GM12878 (cell line): ENCODE data around the gene CCDC117. TPM values are rescaled to one million over a fixed set of nuclear protein-coding genes. Genes with fewer than 3 reads are reported as not detected.

Source experiments
- ATAC-seq: fragments of 200-7000 bp; cut with Tn5 transposase; 3 replicates; pipeline ENCODE4 v1.9.1; 2020; ENCODE audit warnings: mild to moderate bottlenecking, moderate library complexity
- BruUV-seq: library from RNA; stranded (reverse); fragments of 400-500 nt; replicated peaks from 2 replicates; lab custom pipeline; 2021; lab: Mats Ljungman, UMichigan
- CTCF ChIA-PET: fragments of 300-600 bp; sonication (Branson Sonifier 250); formaldehyde crosslinking; extraction: SDS; loops from one replicate; lab custom pipeline; 2021; ENCODE audit warnings: inconsistent platforms; lab: Yijun Ruan, JAX
- POLR2A ChIA-PET: fragments of 350-600 bp; formaldehyde crosslinking; extraction: SDS; loops from one replicate; lab custom pipeline; 2021; ENCODE audit warnings: inconsistent platforms; lab: Charles Lee
- RAD21 ChIA-PET: fragments of 300-600 bp; sonication (Branson Sonifier 250); formaldehyde crosslinking; loops from one replicate; lab custom pipeline; 2023; ENCODE audit warnings: antibody characterized with exemption; ENCODE audit not compliant: unreplicated experiment; lab: Charles Lee
- SMC1A ChIA-PET: fragments of 300-600 bp; sonication (Branson Sonifier 250); formaldehyde crosslinking; loops from one replicate; lab custom pipeline; 2023; ENCODE audit not compliant: unreplicated experiment, uncharacterized antibody; lab: Charles Lee
- DNase-seq: peaks from one replicate; pipeline ENCODE4 v3.0.0-alpha.2; 2011; ENCODE audit warnings: low read depth, low spot score
- FAIRE-seq: peaks from 3 replicates; lab custom pipeline; 2011; peaks lifted over from hg19 to GRCh38; lab: Jason Lieb, UNC
- H2AFZ ChIP-seq: 2 replicates; pipeline ENCODE4 v1.6.0; 2011; ENCODE audit warnings: low read depth, low read length, control low read depth; ENCODE audit not compliant: control insufficient read depth
- H3K27ac ChIP-seq: 2 replicates; pipeline ENCODE4 v1.5.1; 2011; ENCODE audit warnings: control low read depth; ENCODE audit not compliant: control insufficient read depth, insufficient read depth
- H3K27me3 ChIP-seq, 2 experiments: replicated peaks in 1 of 2; 2 replicates each; pipeline versions ENCODE4 v1.6.0 to v1.6.1; 2011; ENCODE audit warnings: low read length in 1 of 2; ENCODE audit not compliant: control insufficient read depth in 2 of 2, insufficient read depth in 2 of 2
- H3K36me3 ChIP-seq, 2 experiments: 2 replicates each; pipeline ENCODE4 v1.5.1; 2011; ENCODE audit warnings: low read length in 1 of 2; ENCODE audit not compliant: control insufficient read depth in 2 of 2, insufficient read depth in 2 of 2
- H3K4me1 ChIP-seq: 2 replicates; pipeline ENCODE4 v1.6.1; 2011; ENCODE audit warnings: mild to moderate bottlenecking, low read length, moderate library complexity, mixed read lengths; ENCODE audit not compliant: control insufficient read depth, insufficient read depth
- H3K4me2 ChIP-seq: 2 replicates; pipeline ENCODE4 v1.6.0; 2011; ENCODE audit warnings: control low read depth; ENCODE audit not compliant: control insufficient read depth, insufficient read depth
- H3K4me3 ChIP-seq: fragments of 200-600 bp; sonication (generic); 2 replicates; pipeline ENCODE4 v1.5.1; 2016
- H3K79me2 ChIP-seq: 2 replicates; pipeline ENCODE4 v1.6.0; 2011; ENCODE audit warnings: low read length; ENCODE audit not compliant: control insufficient read depth, insufficient read depth
- H3K9ac ChIP-seq: 2 replicates; pipeline ENCODE4 v1.8.0; 2011; ENCODE audit warnings: low read length, control low read depth, mixed read lengths; ENCODE audit not compliant: control insufficient read depth, insufficient read depth
- H3K9me3 ChIP-seq: replicated peaks from 3 replicates; pipeline ENCODE4 v1.5.1; 2011; ENCODE audit warnings: mild to moderate bottlenecking, low read length; ENCODE audit not compliant: control insufficient read depth, insufficient read depth
- H4K20me1 ChIP-seq: 2 replicates; pipeline ENCODE4 v1.6.0; 2011; ENCODE audit not compliant: control insufficient read depth, insufficient read depth
- BCL3 ChIP-seq: IDR thresholded peaks from 2 replicates; pipeline ENCODE4 v1.6.1; 2011; ENCODE audit warnings: borderline replicate concordance, low read depth, mild to moderate bottlenecking, moderate library complexity, low read length; ENCODE audit not compliant: insufficient read depth, poor library complexity, severe bottlenecking
- CTCF ChIP-seq, 3 experiments: IDR thresholded peaks in 2 of 3; conservative IDR thresholded peaks in 1 of 3; 2 replicates each; pipeline ENCODE4 v1.5.1; 2011; ENCODE audit warnings: low read depth in 3 of 3, low read length in 3 of 3, mild to moderate bottlenecking in 3 of 3, control low read depth in 2 of 3, moderate library complexity in 2 of 3, inconsistent platforms in 1 of 3, mixed read lengths in 1 of 3; ENCODE audit not compliant: control insufficient read depth in 2 of 3, insufficient read depth in 1 of 3; ENCODE audit errors: extremely low read depth in 1 of 3
- ELK1 ChIP-seq: IDR thresholded peaks from 2 replicates; pipeline ENCODE4 v1.6.1; 2012; ENCODE audit warnings: low read depth, low read length, improper control_type of control experiment
- ESRRA ChIP-seq: IDR thresholded peaks from 2 replicates; pipeline ENCODE4 v1.6.1; 2012; ENCODE audit warnings: mild to moderate bottlenecking, low read length, improper control_type of control experiment
- MEF2B ChIP-seq: fragments of 450-650 bp; IDR thresholded peaks from 2 replicates; pipeline ENCODE4 v1.6.1; 2018; ENCODE audit warnings: mild to moderate bottlenecking, moderate library complexity; ENCODE audit not compliant: partially characterized antibody, poor library complexity, severe bottlenecking
- MYC ChIP-seq: IDR thresholded peaks from 2 replicates; pipeline ENCODE4 v1.6.1; 2011; ENCODE audit warnings: mild to moderate bottlenecking, low read length, moderate library complexity, inconsistent platforms; ENCODE audit not compliant: insufficient read depth, insufficient replicate concordance, insufficient read length, severe bottlenecking
- NRF1 ChIP-seq: conservative IDR thresholded peaks from 2 replicates; pipeline ENCODE4 v1.6.1; 2011; ENCODE audit warnings: mild to moderate bottlenecking, low read depth, low read length, improper control_type of control experiment
- POU2F2 ChIP-seq: IDR thresholded peaks from 3 replicates; pipeline ENCODE4 v1.6.1; 2011; ENCODE audit warnings: low read depth, mild to moderate bottlenecking, low read length, borderline replicate concordance
- RAD21 ChIP-seq: IDR thresholded peaks from 2 replicates; pipeline ENCODE4 v1.6.1; 2011; ENCODE audit warnings: mild to moderate bottlenecking, low read depth, low read length, moderate library complexity; ENCODE audit not compliant: insufficient read depth
- SIN3A ChIP-seq: IDR thresholded peaks from 2 replicates; pipeline ENCODE4 v1.6.1; 2012; ENCODE audit warnings: low read depth, low read length, improper control_type of control experiment
- SMARCA5 ChIP-seq: fragments of 450-650 bp; IDR thresholded peaks from 2 replicates; pipeline ENCODE4 v1.6.1; 2017; ENCODE audit warnings: mild to moderate bottlenecking
- SREBF2 ChIP-seq: IDR thresholded peaks from 2 replicates; pipeline ENCODE4 v1.6.1; 2012; ENCODE audit warnings: mild to moderate bottlenecking, low read length
- SRF ChIP-seq, 2 experiments: IDR thresholded peaks; 2 replicates each; pipeline ENCODE4 v1.6.1; 2011; ENCODE audit warnings: low read depth in 2 of 2, low read length in 2 of 2, mild to moderate bottlenecking in 1 of 2, moderate library complexity in 1 of 2
- STAT3 ChIP-seq: IDR thresholded peaks from 2 replicates; pipeline ENCODE4 v1.6.1; 2011; ENCODE audit warnings: low read depth, low read length, improper control_type of control experiment
- SUPT20H ChIP-seq: IDR thresholded peaks from 2 replicates; pipeline ENCODE4 v1.6.1; 2011; ENCODE audit warnings: low read depth, mild to moderate bottlenecking, low read length, moderate library complexity, borderline replicate concordance; ENCODE audit not compliant: control insufficient read depth
- SUZ12 ChIP-seq: fragments of 200-600 bp; sonication (generic); IDR thresholded peaks from one replicate; pipeline ENCODE4 v1.6.1; 2018; ENCODE audit warnings: antibody characterized with exemption, mild to moderate bottlenecking; ENCODE audit not compliant: unreplicated experiment
- TCF7 ChIP-seq: IDR thresholded peaks from 2 replicates; pipeline ENCODE4 v1.6.1; 2014; ENCODE audit warnings: antibody characterized with exemption, borderline replicate concordance
- YY1 ChIP-seq: IDR thresholded peaks from 2 replicates; pipeline ENCODE4 v1.6.1; 2011; ENCODE audit warnings: low read depth, mild to moderate bottlenecking, low read length
- WGBS: methylation state at CpG from one replicate; pipeline ENCODE4 v1.1.6; 2016; ENCODE audit warnings: low lambda C conversion rate; ENCODE audit not compliant: insufficient replicate concordance, insufficient coverage; ENCODE audit errors: missing lambda C conversion rate; 5-methylcytosine and 5-hydroxymethylcytosine counted together
- in situ Hi-C: fragments of 300-500 bp; cut with MboI; formaldehyde crosslinking; loops from 9 replicates; pipeline ENCODE4 v1.14.3; 2018; ENCODE audit warnings: mixed read lengths
- intact Hi-C: fragments of 100-400 bp; cut with micrococcal nuclease; formaldehyde crosslinking; loops from one replicate; pipeline ENCODE4 v1.14.2; 2022; ENCODE audit not compliant: unreplicated experiment
- polyA plus RNA-seq, 11 experiments: library from polyadenylated mRNA; depleted of rRNA in 4 of 11; unstranded in 6 of 11; stranded (reverse) in 5 of 11; fragments of >200 nt; fragmentation: Nextera tagmentation in 4 of 11; fragmentation: Illumina TruSeq in 1 of 11; extraction: Ambion mirVana in 4 of 11; extraction: Trizol in 1 of 11; gene quantifications; 1 replicate in 1 of 11; 2 replicates in 10 of 11; pipeline versions ENCODE4 v1.2.1 to v1.2.3, GENCODE V29; 2011 to 2016; ENCODE audit warnings: inconsistent platforms in 2 of 11, missing spikeins in 2 of 11, low read depth in 1 of 11
- total RNA-seq, 4 experiments: library from RNA; depleted of rRNA in 3 of 4; stranded (reverse); fragments of >200 nt in 3 of 4; fragmentation: Illumina TruSeq in 1 of 4; extraction: Trizol in 1 of 4; gene quantifications; 2 replicates each; pipeline versions ENCODE4 v1.2.1 to v1.2.3, GENCODE V29; 2013 to 2021

CCDC117 gene
- total and polyA plus RNA-seq, 10 of the 15 experiments (the other 5 are each of a cell fraction or from before 2014, with no cell fraction given), result 6.3 to 32.2 (median 20.6) TPM

GRCh38 chr22:28743852-28744251, 28.6 kb upstream of the CCDC117 start:
- no TSS peak for BruUV-seq

More at GRCh38 chr22:28743852-28744251, 28.6 kb upstream of the CCDC117 start:
- no peak overlapping the region for H3K4me3 ChIP-seq
- peaks cover 20% of the 10 kb centered on the region for H3K79me2 ChIP-seq
- no peak for FAIRE-seq
- ChIA-PET POLR2A (interaction anchor here (0.5 to 1.7 kb wide), 5 partner anchors 13 to 484 kb away, joined by 3 to 4 read pairs (median 4); no protein-coding TSS in a partner anchor), CTCF (interaction anchor here (0.9 to 1.6 kb wide), 3 partner anchors 31 to 297 kb away, joined by 3 read pairs; no protein-coding TSS in a partner anchor), RAD21 (interaction anchor here (1.0 to 1.4 kb wide), 3 partner anchors 41 to 51 kb away, joined by 3 read pairs; no protein-coding TSS in a partner anchor), SMC1A (interaction anchor here (0.8 to 1.9 kb wide), 7 partner anchors 13 to 86 kb away, joined by 3 to 8 read pairs (median 5); no protein-coding TSS in a partner anchor)
- H4K20me1 ChIP-seq, result no peaks in the 10 kb centered on the region
- no peak for ATAC-seq
- no peak for DNase-seq
- H3K4me2 ChIP-seq, result no peak overlapping the region; the same call in 1 of the 2 replicates
- H3K4me1 ChIP-seq, result peaks cover 15% of the 10 kb centered on the region
- in situ Hi-C loops, result no loop called here
- no peaks in the 10 kb centered on the region; the same call in 2 of the 3 replicates for H3K9me3 ChIP-seq
- H3K9ac ChIP-seq, result no peak overlapping the region
- no peak overlapping the region for H3K27ac ChIP-seq
- H2AFZ ChIP-seq, result no peak overlapping the region
- TF ChIP-seq BCL3, result no peak
- TF ChIP-seq SUPT20H, result no peak
- no peak for TF ChIP-seq MEF2B
- TF ChIP-seq MYC, result no peak
- no peak for TF ChIP-seq RAD21
- no peak for TF ChIP-seq NRF1
- no peak for TF ChIP-seq STAT3
- no peak for TF ChIP-seq SRF (IDR thresholded peaks at IDR 0.05; ENCODE audit: low read depth in 2 of 2, low read length in 2 of 2)
- TF ChIP-seq ESRRA, result no peak
- TF ChIP-seq SUZ12, result no peak
- no peak for TF ChIP-seq TCF7
- no peak for TF ChIP-seq SREBF2
- TF ChIP-seq ELK1, result no peak
- no peak for TF ChIP-seq POU2F2
- no peak for TF ChIP-seq CTCF (IDR thresholded peaks at IDR 0.05 in 2 of 3, conservative IDR thresholded peaks at IDR 0.05 in 1 of 3; ENCODE audit: control insufficient read depth in 2 of 3, extremely low read depth in 1 of 3, insufficient read depth in 1 of 3, low read depth in 3 of 3, low read length in 3 of 3)
- no peak for TF ChIP-seq YY1
- TF ChIP-seq SIN3A, result no peak
- TF ChIP-seq SMARCA5, result no peak
- H3K36me3 ChIP-seq, result peaks cover 2 to 24% of the 10 kb centered on the region in 2 experiments
- no peaks in the 10 kb centered on the region for H3K27me3 ChIP-seq
- 100% methylated on average over 3 of the region's 3 CpGs for WGBS
- intact Hi-C loops, result loop anchor here (2.0 to 5.0 kb wide), 2 partner anchors 29 to 48 kb away; partner anchors contain the start of gene CCDC117
